PC-9 (cell line): ENCODE results near the gene APBA1. TPM values are rescaled to one million over a fixed set of nuclear protein-coding genes. Genes with fewer than 3 reads are reported as not detected.

Experiments
- BruUV-seq: library from RNA; stranded (reverse); fragments of 400-500 nt; replicated peaks from 2 replicates; lab custom pipeline; 2021; lab: Mats Ljungman, UMichigan
- CTCF ChIA-PET: fragments of 300-600 bp; sonication (Branson Sonifier 250); formaldehyde crosslinking; loops from one replicate; lab custom pipeline; 2022; ENCODE audit warnings: antibody characterized with exemption; lab: Charles Lee
- POLR2A ChIA-PET: fragments of 300-600 bp; sonication (Branson Sonifier 250); formaldehyde crosslinking; loops from one replicate; lab custom pipeline; 2022; ENCODE audit warnings: antibody characterized with exemption; ENCODE audit not compliant: unreplicated experiment; lab: Charles Lee
- DNase-seq, 2 experiments: peaks; one replicate each; pipeline versions ENCODE4 v3.0.0 to v3.0.0-alpha.2; 2015 to 2022; ENCODE audit warnings: mixed read lengths in 1 of 2
- H2AFZ ChIP-seq: fragments of 200-600 bp; sonication (generic); 2 replicates; pipeline ENCODE4 v1.8.1; 2017; ENCODE audit warnings: antibody characterized with exemption
- H3F3A ChIP-seq: fragments of 200-600 bp; sonication (generic); 2 replicates; pipeline ENCODE4 v1.8.1; 2017; ENCODE audit warnings: antibody characterized with exemption, mild to moderate bottlenecking, low read depth; ENCODE audit not compliant: insufficient read depth
- H3K27ac ChIP-seq: fragments of 200-600 bp; sonication (generic); 2 replicates; pipeline ENCODE4 v1.6.1; 2016; ENCODE audit warnings: mixed run types
- H3K27me3 ChIP-seq: fragments of 200-600 bp; sonication (generic); 2 replicates; pipeline ENCODE4 v1.6.1; 2016; ENCODE audit warnings: low read depth, mixed run types; ENCODE audit not compliant: insufficient read depth
- H3K36me3 ChIP-seq: fragments of 200-600 bp; sonication (generic); 2 replicates; pipeline ENCODE4 v1.6.1; 2016; ENCODE audit warnings: low read depth, mixed run types
- H3K4me1 ChIP-seq: fragments of 200-600 bp; sonication (generic); replicated peaks from 2 replicates; pipeline ENCODE4 v1.6.1; 2016; ENCODE audit warnings: mixed run types; ENCODE audit not compliant: insufficient read depth
- H3K4me2 ChIP-seq: fragments of 200-600 bp; sonication (generic); 2 replicates; pipeline ENCODE4 v1.6.1; 2017; ENCODE audit warnings: mixed run types
- H3K4me3 ChIP-seq: fragments of 200-600 bp; sonication (generic); 2 replicates; pipeline ENCODE4 v1.6.1; 2016; ENCODE audit warnings: mixed run types
- H3K79me2 ChIP-seq: fragments of 200-600 bp; sonication (generic); 2 replicates; pipeline ENCODE4 v1.6.1; 2017; ENCODE audit warnings: low read depth, mixed run types
- H3K9me2 ChIP-seq: fragments of 200-600 bp; sonication (generic); 2 replicates; pipeline ENCODE4 v1.8.1; 2017; ENCODE audit warnings: mild to moderate bottlenecking; ENCODE audit not compliant: insufficient read depth
- H3K9me3 ChIP-seq: fragments of 200-600 bp; sonication (generic); 2 replicates; pipeline ENCODE4 v1.8.1; 2016; ENCODE audit warnings: low read depth; ENCODE audit not compliant: insufficient read depth
- H4K20me1 ChIP-seq: fragments of 200-600 bp; sonication (generic); 2 replicates; pipeline ENCODE4 v1.8.1; 2017; ENCODE audit not compliant: insufficient read depth
- EZH2 ChIP-seq: fragments of 200-600 bp; sonication (generic); IDR thresholded peaks from 2 replicates; pipeline ENCODE4 v1.8.0; 2017; ENCODE audit warnings: antibody characterized with exemption, low read depth
- intact Hi-C: fragments of 100-400 bp; cut with micrococcal nuclease; formaldehyde crosslinking; loops from one replicate; pipeline ENCODE4 v1.10.0; 2022; ENCODE audit not compliant: unreplicated experiment
- total RNA-seq: library from RNA; stranded (reverse); gene quantifications from 2 replicates; pipeline ENCODE4 v1.2.3, GENCODE V29; 2021
- TF ChIP-seq, protein P1 (sequence below): fragments of 200-600 bp; sonication (generic); conservative IDR thresholded peaks from 2 replicates; pipeline ENCODE4 v1.6.1; 2017; ENCODE audit warnings: mixed run types, antibody characterized with exemption, mild to moderate bottlenecking, moderate library complexity

The APBA1 gene
- total RNA-seq, 1 experiment from 2014 or later, result 0.44 TPM

DNA sequence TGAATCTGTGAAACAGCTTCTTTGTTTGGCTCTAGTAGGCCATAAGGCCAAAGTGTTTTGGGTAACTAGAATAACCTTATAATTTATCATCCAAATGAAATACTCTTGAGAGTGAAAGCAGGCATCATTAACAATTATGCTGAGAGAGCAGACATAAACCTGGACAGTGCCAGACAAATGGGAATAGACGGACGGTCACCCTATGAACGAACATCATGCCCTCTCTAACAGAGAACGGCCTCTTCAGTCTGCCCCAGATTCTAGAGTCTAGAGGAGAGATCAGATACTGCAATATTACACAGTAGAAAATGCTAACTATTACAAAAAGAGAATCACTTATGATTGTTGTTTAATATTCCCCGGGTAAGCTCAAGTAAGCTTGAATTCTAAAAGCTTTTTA, 68.5 kb downstream of the APBA1 start:
- H3K9me3 ChIP-seq, result no peaks in the 10 kb centered on the region
- no peak overlapping the region for H3K4me3 ChIP-seq
- ChIA-PET POLR2A (no interaction called here), CTCF (no interaction called here)
- no peak overlapping the region for H3K27ac ChIP-seq
- DNase-seq, result no peak
- H4K20me1 ChIP-seq, result no peaks in the 10 kb centered on the region
- H3K9me2 ChIP-seq, result no peaks in the 10 kb centered on the region
- H3K36me3 ChIP-seq, result no peaks in the 10 kb centered on the region
- H3K27me3 ChIP-seq, result no peaks in the 10 kb centered on the region
- H3K4me1 ChIP-seq, result no peaks in the 10 kb centered on the region
- intact Hi-C loops, result no loop called here
- no peak for TF ChIP-seq EZH2
- TF ChIP-seq, protein P1, sequence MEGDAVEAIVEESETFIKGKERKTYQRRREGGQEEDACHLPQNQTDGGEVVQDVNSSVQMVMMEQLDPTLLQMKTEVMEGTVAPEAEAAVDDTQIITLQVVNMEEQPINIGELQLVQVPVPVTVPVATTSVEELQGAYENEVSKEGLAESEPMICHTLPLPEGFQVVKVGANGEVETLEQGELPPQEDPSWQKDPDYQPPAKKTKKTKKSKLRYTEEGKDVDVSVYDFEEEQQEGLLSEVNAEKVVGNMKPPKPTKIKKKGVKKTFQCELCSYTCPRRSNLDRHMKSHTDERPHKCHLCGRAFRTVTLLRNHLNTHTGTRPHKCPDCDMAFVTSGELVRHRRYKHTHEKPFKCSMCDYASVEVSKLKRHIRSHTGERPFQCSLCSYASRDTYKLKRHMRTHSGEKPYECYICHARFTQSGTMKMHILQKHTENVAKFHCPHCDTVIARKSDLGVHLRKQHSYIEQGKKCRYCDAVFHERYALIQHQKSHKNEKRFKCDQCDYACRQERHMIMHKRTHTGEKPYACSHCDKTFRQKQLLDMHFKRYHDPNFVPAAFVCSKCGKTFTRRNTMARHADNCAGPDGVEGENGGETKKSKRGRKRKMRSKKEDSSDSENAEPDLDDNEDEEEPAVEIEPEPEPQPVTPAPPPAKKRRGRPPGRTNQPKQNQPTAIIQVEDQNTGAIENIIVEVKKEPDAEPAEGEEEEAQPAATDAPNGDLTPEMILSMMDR, result no peak
- no peak overlapping the region for H3K4me2 ChIP-seq
- no peak overlapping the region for H2AFZ ChIP-seq
- BruUV-seq, result no TSS peak
- no peaks in the 10 kb centered on the region for H3K79me2 ChIP-seq
- no peaks in the 10 kb centered on the region for H3F3A ChIP-seq

DNA sequence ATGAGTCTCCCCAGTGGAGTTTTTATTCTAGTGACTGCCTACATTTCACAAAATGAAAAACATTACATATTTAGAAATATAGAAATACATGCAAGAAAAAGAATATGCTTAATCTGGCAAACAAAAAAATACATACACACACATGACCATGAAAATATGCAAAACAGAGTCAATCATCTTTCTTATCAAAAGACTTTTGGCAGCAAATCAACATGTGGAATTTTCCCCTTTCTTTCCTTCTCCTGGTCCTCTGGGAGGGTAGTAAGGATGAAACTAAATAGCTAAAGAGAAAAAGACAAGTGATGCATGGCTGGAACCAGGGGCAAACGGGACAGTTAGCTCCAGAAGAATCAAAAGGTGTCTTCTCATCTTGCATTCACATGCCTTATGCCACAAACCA, 69.4 kb downstream of the APBA1 start:
- ChIA-PET CTCF (no interaction called here), POLR2A (no interaction called here)
- Histone ChIP-seq H3F3A (no peaks in the 10 kb centered on the region), H3K4me1 (no peaks in the 10 kb centered on the region), H3K4me3 (no peak overlapping the region), H2AFZ (no peak overlapping the region), H3K27me3 (no peaks in the 10 kb centered on the region), H3K27ac (no peak overlapping the region), H3K4me2 (no peak overlapping the region), H3K9me3 (no peaks in the 10 kb centered on the region), H3K9me2 (no peaks in the 10 kb centered on the region), H4K20me1 (no peaks in the 10 kb centered on the region), H3K36me3 (no peaks in the 10 kb centered on the region), H3K79me2 (no peaks in the 10 kb centered on the region)
- DNase-seq, result no peak
- TF ChIP-seq, protein P1, result no peak
- no peak for TF ChIP-seq EZH2
- intact Hi-C loops, result no loop called here
- no TSS peak for BruUV-seq

DNA sequence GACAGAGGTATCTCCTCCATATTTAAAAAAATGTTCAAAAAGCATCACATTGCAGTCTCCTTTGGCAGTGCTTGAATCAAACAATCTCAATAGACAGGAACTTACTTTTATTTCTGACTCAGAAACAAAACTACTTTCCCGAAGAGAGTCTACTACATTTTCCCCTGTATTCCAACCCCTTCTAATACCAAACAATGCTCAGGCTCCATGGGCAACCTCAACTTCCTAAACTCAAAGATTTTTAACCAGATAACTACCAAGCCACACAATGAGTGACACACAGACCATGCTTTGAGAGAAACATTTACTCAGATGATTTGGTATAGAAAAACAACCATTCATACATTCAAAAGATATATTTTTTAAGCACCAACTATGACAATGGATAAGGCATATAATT, 70.5 kb downstream of the APBA1 start:
- CTCF ChIA-PET, result no interaction called here

More for the DNA sequence above, 70.5 kb downstream of the APBA1 start:
- POLR2A ChIA-PET, result no interaction called here
- Histone ChIP-seq H4K20me1 (no peaks in the 10 kb centered on the region), H3K4me1 (no peaks in the 10 kb centered on the region), H3K27me3 (no peaks in the 10 kb centered on the region), H3K4me3 (no peak overlapping the region), H3K27ac (no peak overlapping the region), H3K9me2 (no peaks in the 10 kb centered on the region), H3K79me2 (no peaks in the 10 kb centered on the region), H3K36me3 (no peaks in the 10 kb centered on the region), H2AFZ (no peak overlapping the region), H3F3A (no peaks in the 10 kb centered on the region), H3K9me3 (no peaks in the 10 kb centered on the region), H3K4me2 (no peak overlapping the region)
- intact Hi-C loops, result no loop called here
- BruUV-seq, result no TSS peak
- TF ChIP-seq EZH2, result no peak
- TF ChIP-seq, protein P1, result no peak
- DNase-seq, result no peak
